Heart left ventricle (tissue), 16 donors: ENCODE results near the gene ARHGEF7. TPM values are rescaled to one million over a fixed set of nuclear protein-coding genes. Genes with fewer than 3 reads are reported as not detected.

Source experiments
- ATAC-seq, 4 donors: fragments of 200-7000 bp; cut with Tn5 transposase; one replicate each; pipeline ENCODE4 v1.9.1; 2020 to 2022; ENCODE audit warnings: moderate library complexity in 4 of 4, mild to moderate bottlenecking in 3 of 4, moderate number of reproducible peaks in 1 of 4
- DNase-seq, 5 donors: peaks; one replicate each; pipeline ENCODE4 v3.0.0-alpha.2; 2020
- H3K27ac ChIP-seq, 12 donors: fragments of 200-600 bp; sonication (generic) in 4 of 12; one replicate each; pipeline versions ENCODE4 v1.5.0 to v1.8.0; 2016 to 2022; ENCODE audit warnings: mild to moderate bottlenecking in 2 of 12
- H3K27me3 ChIP-seq, 9 donors: fragments of 200-600 bp; sonication (generic) in 2 of 9; one replicate each; pipeline versions ENCODE4 v1.5.1 to v1.8.0; 2016 to 2022; ENCODE audit warnings: mild to moderate bottlenecking in 3 of 9
- H3K36me3 ChIP-seq, 9 donors: fragments of 200-600 bp; sonication (generic) in 2 of 9; one replicate each; pipeline versions ENCODE4 v1.5.0 to v1.8.0; 2018 to 2022; ENCODE audit warnings: mild to moderate bottlenecking in 2 of 9
- H3K4me1 ChIP-seq, 12 donors: fragments of 200-600 bp; sonication (generic) in 4 of 12; one replicate each; pipeline versions ENCODE4 v1.5.0 to v1.8.0; 2016 to 2022; ENCODE audit warnings: mild to moderate bottlenecking in 3 of 12
- H3K4me3 ChIP-seq, 12 donors: fragments of 200-600 bp; sonication (generic) in 4 of 12; one replicate each; pipeline versions ENCODE4 v1.5.0 to v1.8.0; 2017 to 2022; ENCODE audit warnings: mild to moderate bottlenecking in 9 of 12, moderate library complexity in 4 of 12
- H3K9me3 ChIP-seq, 12 donors: fragments of 200-600 bp; sonication (generic) in 4 of 12; one replicate each; pipeline versions ENCODE4 v1.5.0 to v1.8.0; 2016 to 2022; ENCODE audit warnings: mild to moderate bottlenecking in 1 of 12
- POLR2A ChIP-seq, 2 donors: fragments of 450-650 bp; IDR thresholded peaks; one replicate each; pipeline ENCODE4 v1.6.1; 2017; ENCODE audit warnings: antibody characterized with exemption in 2 of 2, mild to moderate bottlenecking in 2 of 2, moderate library complexity in 2 of 2
- WGBS, 4 donors: extraction: QIAGEN DNeasy Blood & Tissue Kit in 2 of 4; methylation state at CpG; one replicate each; pipeline versions ENCODE4 v1.1.5 to v1.1.7; 2013 to 2018; 5-methylcytosine and 5-hydroxymethylcytosine counted together
- intact Hi-C, 10 donors: fragments of 100-400 bp; cut with DNase I; formaldehyde crosslinking; loops; one replicate each; pipeline versions ENCODE4 v1.11.1 to v1.14.2; 2022
- polyA plus RNA-seq, 2 donors: library from polyadenylated mRNA; stranded (reverse); fragments of 200-250 nt; gene quantifications; one replicate each; pipeline ENCODE4 v1.2.3, GENCODE V29; 2013
- total RNA-seq, 9 donors: library from RNA; depleted of rRNA in 2 of 9; stranded (reverse); fragments of >200 nt in 2 of 9; fragmentation: NEBNext Ultra II Directional in 3 of 9; extraction: Animal tissue kit (Norgen Biotek cat#: 25700) in 3 of 9; gene quantifications; one replicate each; pipeline versions ENCODE4 v1.1.0 to v1.2.4, GENCODE V29; 2016 to 2023
- TF ChIP-seq, protein P1 (sequence below), 12 donors: fragments of 200-600 bp; sonication (generic) in 4 of 12; IDR thresholded peaks; one replicate each; pipeline versions ENCODE4 v1.5.0 to v1.8.0; 2018 to 2022; ENCODE audit warnings: antibody characterized with exemption in 12 of 12, mild to moderate bottlenecking in 5 of 12
- donor health status: ischemic (EF 13 %, LVEDD 7.1; RV severe dilation, severe dysfunction).
- donor health status: healthy with polysubstance abuse.
- donor health status: DM: no; HTN: yes; CAD: no.
- donor health status: DM: no; HTN: no; CAD: no.
- donor health status: ischemic (EF 25% LVEDD 6.9; RV normal size, moderate dysfunction).
- donor health status: ischemic (EF 25% LVEDD 5.7; RV mildly dilated, moderate dysfunction).
- donor health status: healthy.
- donor health status: DM: yes; HTN: yes; CAD: no.
- donor health status: ischemic (EF 35%, LVEDD 5.7; RV mildly dilated, moderate dysfunction).
- donor health status: nonischemic (EF 11% LVEDD 7.7; RV severe dilation, severe dysfunction).
- donor health status: DM: yes; HTN: yes; CAD: no.
- donor health status: PGD.
- donor health status: ischemic (EF 29% LVEDD 5.4; RV normal size, mild dysfunction).
- donor health status: nonischemic (EF 23%, LVEDD 6.1; RV moderate dilation, normal function).

Gene ARHGEF7
- total and polyA plus RNA-seq, 11 donors, result 16.6 to 60.9 (median 37.5) TPM

DNA sequence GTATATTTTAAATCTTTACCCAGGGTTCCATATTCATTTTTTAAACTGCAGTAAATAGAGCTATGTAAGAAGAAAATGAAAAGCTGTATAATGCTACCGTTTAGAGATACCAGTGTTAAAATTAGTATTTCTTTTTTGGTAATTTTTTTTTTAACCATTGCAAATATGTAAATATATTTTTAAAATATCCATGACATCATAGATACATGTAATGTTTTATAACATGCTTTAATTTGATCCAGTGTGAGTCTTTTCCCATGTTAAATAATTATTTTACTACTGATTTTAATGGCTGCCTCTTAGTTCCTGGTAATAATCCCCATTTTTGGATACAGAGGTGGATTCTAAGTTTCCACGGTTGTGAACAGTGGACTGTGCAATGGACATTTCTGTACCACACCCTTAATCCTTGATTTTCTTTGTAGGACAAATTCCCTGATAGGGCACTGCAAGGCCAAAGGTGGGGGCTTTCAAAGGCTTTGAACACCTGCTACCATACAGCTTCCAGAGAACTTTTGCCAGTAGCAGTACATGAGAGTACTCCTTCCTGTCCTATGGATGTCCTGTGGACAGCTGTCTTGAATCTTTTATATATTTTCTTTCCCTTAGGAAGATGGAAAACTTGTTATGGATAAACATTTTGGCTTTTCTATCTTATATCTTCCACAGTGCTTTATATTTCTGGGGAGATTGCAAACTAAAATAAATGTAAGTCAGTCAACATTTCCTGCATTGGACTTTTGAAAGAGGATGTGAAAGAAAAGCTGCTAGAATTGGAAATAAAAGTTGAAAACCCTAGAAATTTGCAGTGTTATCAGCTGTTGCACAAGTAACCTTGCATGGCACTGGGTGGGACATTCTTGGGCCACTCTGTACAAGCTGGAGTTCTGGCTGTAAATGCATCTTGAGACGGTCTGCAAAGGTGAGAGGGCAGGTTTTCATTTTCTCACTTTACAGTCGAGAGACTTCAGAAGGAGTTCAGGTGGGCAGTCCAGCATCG is 46.8 kb downstream of the ARHGEF7 start:
- H3K4me1 ChIP-seq, result peaks cover 0 to 57% (median 15%) of the 10 kb centered on the region in 12 donors
- DNase-seq, result no peak

DNA sequence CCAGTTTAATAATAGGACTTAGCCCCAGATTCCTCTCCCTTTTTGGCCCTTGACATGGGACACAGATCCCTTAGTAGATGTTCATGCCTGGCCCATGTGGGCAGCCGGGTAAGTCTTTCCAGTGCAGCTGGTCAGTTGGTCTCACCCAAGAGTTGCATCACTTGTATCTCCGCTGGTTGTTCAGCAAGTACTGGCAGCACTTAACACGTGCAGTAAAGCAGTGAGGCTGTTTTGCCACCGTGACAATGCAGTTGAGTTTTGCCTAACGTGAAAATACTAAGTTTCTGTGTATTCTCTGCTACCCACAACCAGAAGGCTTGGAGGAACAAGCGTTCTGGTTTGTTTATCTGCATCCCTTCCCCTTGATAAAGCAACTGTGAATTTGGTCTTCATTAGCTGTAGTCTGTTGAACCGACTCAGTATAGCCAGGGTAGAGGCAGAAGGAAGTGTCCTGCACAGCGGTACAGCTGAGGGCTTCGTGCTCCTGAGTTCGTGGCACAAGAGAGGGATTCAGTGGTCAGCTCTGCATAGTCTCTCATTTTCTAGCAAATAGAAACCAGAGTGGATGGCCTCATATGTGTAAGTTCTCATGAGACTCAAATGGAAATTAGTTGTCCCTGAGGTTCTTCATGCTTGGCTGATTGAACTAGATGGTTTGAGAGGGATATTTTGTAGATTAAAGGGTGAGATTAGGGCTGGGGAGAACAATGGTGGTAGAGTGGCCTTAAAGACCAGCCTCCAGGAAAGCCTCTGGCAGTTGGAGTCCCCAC is 50.3 kb downstream of the ARHGEF7 start:
- peaks cover 0 to 46% (median 7%) of the 10 kb centered on the region in 12 donors for H3K4me1 ChIP-seq
- WGBS, 4 donors, result 94 to 96% (median 95%) methylated on average over 10 of the region's 10 CpGs
- H3K27ac ChIP-seq, result no peak overlapping the region

More for the DNA sequence above, 46.8 kb downstream of the ARHGEF7 start:
- no peak for ATAC-seq
- 84 to 88% (median 86%) methylated on average over 5 of the region's 5 CpGs for WGBS, 4 donors
- TF ChIP-seq POLR2A (IDR thresholded peaks at IDR 0.05), result no peak
- TF ChIP-seq, protein P1, sequence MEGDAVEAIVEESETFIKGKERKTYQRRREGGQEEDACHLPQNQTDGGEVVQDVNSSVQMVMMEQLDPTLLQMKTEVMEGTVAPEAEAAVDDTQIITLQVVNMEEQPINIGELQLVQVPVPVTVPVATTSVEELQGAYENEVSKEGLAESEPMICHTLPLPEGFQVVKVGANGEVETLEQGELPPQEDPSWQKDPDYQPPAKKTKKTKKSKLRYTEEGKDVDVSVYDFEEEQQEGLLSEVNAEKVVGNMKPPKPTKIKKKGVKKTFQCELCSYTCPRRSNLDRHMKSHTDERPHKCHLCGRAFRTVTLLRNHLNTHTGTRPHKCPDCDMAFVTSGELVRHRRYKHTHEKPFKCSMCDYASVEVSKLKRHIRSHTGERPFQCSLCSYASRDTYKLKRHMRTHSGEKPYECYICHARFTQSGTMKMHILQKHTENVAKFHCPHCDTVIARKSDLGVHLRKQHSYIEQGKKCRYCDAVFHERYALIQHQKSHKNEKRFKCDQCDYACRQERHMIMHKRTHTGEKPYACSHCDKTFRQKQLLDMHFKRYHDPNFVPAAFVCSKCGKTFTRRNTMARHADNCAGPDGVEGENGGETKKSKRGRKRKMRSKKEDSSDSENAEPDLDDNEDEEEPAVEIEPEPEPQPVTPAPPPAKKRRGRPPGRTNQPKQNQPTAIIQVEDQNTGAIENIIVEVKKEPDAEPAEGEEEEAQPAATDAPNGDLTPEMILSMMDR (IDR thresholded peaks at IDR 0.05), result no peak
- no peak overlapping the region for H3K4me3 ChIP-seq
- intact Hi-C loops, result loop anchor here in 1 of 10 donors (5.0 kb wide), 1 partner anchor 50 kb away; no protein-coding TSS in a partner anchor
- H3K36me3 ChIP-seq, result peaks cover 0 to 17% (median 6%) of the 10 kb centered on the region in 9 donors
- H3K9me3 ChIP-seq, result no peaks in the 10 kb centered on the region
- no peak overlapping the region for H3K27ac ChIP-seq
- H3K27me3 ChIP-seq, result no peaks in the 10 kb centered on the region

DNA sequence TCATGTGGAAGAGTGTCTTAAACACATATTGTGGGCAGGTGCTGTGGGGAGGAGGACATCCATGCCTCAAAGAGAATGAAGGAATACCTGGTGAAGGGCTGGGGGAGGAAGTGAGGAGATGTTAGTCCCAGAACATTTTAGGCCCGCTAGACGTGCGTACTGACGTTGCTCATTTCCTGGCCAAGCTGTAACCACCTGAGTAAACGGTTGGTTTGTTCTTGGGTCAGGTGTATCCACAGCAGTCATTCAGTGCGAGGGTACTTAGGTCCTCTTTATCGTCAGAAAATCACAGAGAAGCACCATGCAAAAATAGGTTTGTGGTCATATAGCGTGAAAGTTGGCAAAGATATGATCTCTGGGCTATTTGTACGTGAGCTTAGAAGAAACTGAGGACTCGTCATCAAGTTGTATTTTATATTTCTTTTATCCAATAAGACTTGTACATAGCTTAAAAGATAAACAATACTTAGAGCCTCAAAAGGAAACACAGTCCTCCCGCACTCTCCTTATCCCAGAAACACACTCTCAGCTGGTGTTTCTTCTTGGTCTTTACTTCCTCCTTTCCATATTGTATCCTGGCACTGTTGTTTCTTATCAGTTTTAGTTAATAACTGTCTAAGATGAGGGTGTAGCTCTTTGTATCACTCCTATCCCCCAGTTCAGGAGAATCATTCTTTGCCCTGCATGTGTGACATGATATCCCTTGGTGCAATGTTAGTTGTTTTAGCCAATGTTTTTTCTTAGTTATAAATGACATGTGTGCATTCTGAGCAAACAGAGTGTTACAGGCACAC is 52.0 kb downstream of the ARHGEF7 start:
- WGBS, 4 donors, result 84 to 90% (median 87%) methylated on average over 11 of the region's 11 CpGs
- H3K27ac ChIP-seq, result no peak overlapping the region
- ATAC-seq (no peak), DNase-seq (no peak)
- peaks cover 0 to 22% (median 2%) of the 10 kb centered on the region in 9 donors for H3K36me3 ChIP-seq
- H3K9me3 ChIP-seq, result no peaks in the 10 kb centered on the region
- intact Hi-C loops, result no loop called here
- TF ChIP-seq POLR2A (IDR thresholded peaks at IDR 0.05), result no peak
- TF ChIP-seq, protein P1 (IDR thresholded peaks at IDR 0.05), result no peak
- peaks cover 0 to 42% (median 9%) of the 10 kb centered on the region in 12 donors for H3K4me1 ChIP-seq
- no peak overlapping the region for H3K4me3 ChIP-seq
- no peaks in the 10 kb centered on the region for H3K27me3 ChIP-seq

More for the DNA sequence above, 50.3 kb downstream of the ARHGEF7 start:
- Histone ChIP-seq H3K4me3 (no peak overlapping the region), H3K27me3 (no peaks in the 10 kb centered on the region), H3K36me3 (peaks cover 0 to 30% (median 4%) of the 10 kb centered on the region in 9 donors), H3K9me3 (no peaks in the 10 kb centered on the region)
- DNase-seq (no peak), ATAC-seq (no peak)
- TF ChIP-seq, protein P1 (IDR thresholded peaks at IDR 0.05), result no peak
- TF ChIP-seq POLR2A (IDR thresholded peaks at IDR 0.05), result no peak
- intact Hi-C loops, result no loop called here
